ENCODE measurements around the gene CDH5.

The CDH5 gene

DNA sequence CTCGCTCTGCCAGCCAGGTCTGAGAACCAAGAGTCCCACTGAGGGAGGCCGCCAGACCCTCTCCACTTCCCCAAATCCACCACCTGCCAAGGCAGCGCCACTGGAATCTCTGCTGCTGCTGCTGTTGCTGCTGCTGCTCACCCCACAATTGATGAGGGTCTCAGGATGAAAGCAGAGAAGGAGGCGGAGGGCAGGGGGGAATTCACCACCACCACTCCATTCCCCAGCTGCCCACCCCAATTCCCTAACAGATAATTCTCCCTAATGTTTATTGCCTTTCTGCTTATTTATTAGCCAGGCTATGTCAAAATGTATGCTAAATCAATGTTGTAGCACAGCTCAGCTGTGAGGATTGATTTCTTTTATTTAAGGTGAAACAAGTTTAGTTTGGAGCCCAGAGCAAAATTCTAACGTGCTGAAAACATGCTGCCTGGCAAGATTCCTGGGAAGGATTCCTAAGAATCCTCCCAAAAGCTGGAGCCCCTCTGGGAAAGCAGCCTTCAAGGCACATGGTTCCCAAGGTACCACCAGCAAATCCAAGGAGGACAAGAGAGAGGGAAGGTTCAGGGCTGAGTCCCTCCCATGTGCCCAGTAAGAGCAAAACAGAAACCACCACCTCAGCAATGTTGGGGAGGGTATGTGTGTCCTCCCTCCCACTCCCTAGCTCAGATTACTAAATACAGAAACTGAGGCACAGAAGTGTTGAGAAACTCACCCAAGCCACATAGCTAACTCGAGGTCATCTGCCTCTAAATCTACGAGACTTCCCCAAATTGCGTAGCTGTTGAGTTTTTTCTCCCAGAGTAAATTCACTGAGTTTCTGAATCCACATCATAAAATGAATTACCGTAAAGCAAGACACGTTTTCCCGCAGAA lies 12.2 kb upstream of the CDH5 start:
- no peak for DNase-seq (ENCODE audit: low spot score)

GRCh38 chr16:66355526-66355925 lies 11.0 kb upstream of the CDH5 start:
- no peak for DNase-seq (ENCODE audit: low spot score)

DNA sequence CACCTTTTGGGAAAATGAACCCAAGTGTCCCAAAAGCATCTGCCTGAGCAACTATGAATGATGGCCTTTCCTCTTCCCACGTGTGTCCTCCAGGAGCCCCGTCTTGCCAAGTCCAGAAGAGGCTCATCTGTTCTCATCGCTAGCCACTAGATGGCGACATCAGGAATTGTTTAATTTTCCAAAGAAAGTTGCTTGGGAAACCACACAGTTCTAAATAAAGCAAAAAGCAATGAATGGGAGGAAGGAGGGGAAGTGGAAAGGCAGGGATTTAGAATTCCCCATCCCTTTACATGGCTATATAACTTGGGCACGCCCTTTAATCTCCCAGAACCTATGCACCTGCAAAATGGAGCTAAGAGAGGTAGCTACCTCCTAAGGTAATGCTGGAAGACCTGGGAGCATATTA lies 9.0 kb upstream of the CDH5 start:
- peak; percentile 74 for DNase-seq (ENCODE audit: low spot score)

GRCh38 chr16:66358231-66358630 lies 8.3 kb upstream of the CDH5 start:
- no peak for DNase-seq (ENCODE audit: low spot score)

- peak; percentile 35 for DNase-seq (ENCODE audit: low spot score)
Observed at GRCh38 chr16:66359012-66359411, 7.5 kb upstream of the CDH5 start.

- no peak for DNase-seq (ENCODE audit: low spot score)
Observed at GRCh38 chr16:66359811-66360608, 6.5 kb upstream of the CDH5 start.

- DNase-seq (ENCODE audit: low spot score), result no peak
Observed at GRCh38 chr16:66360624-66361324, 5.7 kb upstream of the CDH5 start.

DNA sequence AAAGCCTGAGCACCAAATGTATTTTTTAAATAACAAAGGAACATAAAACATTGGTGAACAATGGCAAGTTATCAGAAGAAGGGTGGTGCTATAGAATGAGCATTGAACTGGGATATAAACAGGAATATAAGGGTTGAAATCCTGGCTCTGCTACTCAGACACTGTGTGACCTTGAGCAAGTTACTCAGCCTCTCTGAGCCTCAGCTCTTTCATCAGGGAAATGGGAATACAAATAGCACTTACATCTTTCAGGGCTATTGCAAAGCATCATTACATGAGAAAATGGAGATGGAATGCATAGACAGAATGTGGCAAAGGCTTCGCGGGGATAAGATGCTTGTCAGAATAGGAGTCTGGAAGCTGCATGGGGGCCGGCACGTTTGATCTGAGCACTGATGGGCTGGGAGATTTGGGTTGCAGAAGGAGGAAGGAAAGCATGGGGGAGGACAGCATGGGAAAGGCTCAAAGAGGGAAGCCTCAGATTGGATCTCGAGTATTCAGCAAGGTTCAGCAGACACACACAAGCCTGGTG lies 4.8 kb upstream of the CDH5 start:
- DNase-seq (ENCODE audit: low spot score), result no peak

DNA sequence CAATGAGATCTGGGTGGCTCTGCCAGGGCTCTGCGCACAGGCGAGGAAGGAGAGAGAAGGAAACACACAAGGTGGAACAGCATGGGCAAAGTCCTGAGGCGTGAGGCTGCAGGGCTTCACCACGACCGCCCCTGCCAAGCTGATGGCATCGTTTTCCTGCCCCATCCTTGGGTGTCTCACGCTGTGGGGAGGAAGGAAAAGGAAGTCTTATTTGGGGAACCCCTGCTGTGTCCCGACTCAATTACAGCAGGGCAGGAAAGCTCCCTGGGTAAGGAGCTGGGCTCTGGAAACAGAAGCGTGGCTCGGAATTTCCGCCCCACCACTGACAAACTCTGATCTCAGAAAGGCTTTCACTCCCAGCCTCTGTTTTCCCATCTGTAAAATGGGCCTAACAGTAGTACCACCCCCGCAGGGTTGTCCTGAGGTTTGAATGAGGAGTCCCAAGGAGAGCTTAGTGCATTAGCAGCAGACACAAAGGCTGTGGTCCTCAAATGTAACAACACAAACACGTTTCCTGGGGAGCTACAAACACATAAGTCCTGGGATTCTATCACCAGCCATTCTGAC lies 3.2 kb upstream of the CDH5 start:
- DNase-seq (ENCODE audit: low spot score), result no peak

DNA sequence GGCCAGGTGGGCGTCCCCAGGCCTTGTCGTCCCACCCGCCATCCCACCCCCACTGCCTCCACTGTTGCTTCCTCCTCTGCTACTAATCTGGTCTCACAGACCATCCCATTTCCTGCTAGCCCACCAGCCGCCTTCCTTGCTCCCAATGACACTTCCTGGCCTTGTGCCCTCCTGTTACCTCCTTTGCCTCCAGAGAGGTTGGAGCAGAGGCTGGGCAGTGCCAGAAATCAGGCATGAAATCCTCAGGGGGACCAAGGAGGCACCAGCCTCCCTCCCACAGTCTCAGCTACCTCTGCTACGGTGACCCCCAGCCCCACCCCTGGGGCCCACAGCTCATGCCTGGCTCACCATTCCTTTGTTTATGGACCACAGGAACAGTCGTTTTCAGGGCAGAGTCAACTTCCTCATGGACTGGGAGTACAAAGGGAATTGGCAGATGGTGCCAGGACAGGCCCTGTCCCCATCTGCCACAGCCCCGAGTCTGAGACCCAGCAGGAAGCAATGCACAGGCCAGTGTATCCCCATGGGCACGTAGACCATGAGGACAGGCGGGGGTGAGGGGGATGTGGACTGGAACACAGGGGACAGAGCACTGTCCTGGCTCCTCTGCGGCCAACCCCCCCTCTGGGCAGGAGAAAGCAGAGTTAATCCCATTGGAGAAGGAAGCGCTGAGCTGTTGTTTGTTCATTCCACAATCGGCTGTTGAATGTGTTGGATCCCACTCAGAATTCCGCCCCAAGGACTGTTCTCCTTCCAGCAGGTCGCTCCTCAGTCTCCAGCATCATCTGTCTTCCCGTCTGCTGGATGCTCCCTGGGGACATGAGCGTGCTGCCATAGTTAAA lies 2.2 kb upstream of the CDH5 start:
- DNase-seq (ENCODE audit: low spot score), result no peak

DNA sequence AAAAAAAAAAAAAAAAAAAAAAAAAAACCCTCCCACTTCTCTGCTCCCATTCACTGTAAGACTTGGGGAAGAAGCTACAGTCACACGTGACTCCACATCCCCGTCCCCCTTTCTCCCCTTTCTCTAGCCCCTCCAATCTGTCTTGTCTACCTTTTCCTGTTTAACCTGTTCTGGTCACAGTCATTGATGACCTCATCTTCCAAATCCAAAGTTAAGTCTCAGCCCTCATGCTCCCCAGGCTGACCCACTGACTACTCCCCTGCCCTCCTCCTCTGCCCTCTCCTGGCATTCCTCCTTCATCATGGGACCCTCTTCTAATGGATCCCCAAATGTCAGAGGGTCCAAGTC lies 1.6 kb upstream of the CDH5 start:
- no peak for DNase-seq (ENCODE audit: low spot score)

DNA sequence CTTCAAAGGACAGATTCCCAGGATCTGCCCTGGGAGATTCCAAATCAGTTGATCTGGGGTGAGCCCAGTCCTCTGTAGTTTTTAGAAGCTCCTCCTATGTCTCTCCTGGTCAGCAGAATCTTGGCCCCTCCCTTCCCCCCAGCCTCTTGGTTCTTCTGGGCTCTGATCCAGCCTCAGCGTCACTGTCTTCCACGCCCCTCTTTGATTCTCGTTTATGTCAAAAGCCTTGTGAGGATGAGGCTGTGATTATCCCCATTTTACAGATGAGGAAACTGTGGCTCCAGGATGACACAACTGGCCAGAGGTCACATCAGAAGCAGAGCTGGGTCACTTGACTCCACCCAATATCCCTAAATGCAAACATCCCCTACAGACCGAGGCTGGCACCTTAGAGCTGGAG lies 840 bp upstream of the CDH5 start:
- DNase-seq (ENCODE audit: low spot score), result no peak

DNA sequence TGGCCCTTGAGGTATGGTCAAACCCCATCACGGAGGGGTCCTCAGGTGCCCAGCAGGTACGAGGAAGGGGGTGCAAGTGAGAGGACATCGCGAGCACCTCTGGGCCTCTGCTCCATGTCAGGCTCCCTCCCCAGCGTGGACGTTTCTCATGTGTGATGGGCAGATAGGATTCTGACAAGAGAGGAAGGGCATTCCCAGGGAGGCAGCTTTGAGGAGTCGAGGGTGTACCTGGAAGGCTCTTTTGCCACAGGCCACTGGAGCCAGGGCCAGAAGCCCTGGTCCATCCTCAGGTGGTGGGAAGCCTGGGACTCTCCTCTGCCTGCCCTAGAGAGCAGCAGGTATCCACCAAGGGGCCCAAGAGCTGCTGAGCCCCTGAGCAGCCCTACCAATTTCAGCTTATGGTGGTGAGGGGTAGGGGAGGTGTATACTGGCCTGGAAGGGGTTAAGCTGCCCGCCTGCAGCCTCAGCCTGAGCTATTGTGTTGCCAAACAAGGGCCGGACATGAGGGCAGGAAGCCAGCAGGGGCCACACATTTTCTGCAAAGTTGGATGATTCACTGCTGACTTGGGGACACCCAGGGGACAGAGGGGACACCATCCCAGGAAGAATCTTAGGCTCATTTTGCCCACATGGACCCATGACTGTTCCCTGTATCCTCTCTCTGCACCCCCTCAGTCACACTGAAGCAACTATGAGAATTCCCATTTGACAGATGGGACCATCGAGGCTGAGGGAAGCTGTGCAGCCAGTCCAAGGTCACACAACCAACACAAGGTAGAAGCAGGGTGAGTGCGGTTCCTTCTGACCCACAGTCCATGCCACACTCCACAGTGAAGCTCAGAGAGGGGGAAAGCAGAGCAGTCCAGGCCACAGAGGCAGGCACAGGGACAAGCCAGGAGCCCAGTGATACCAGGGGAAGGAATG lies 1.7 kb downstream of the CDH5 start:
- no peak for DNase-seq (ENCODE audit: low spot score)

- no peak for DNase-seq (ENCODE audit: low spot score)
Observed at GRCh38 chr16:66369055-66369592, 2.6 kb downstream of the CDH5 start.

GRCh38 chr16:66370786-66371684 lies 4.5 kb downstream of the CDH5 start:
- DNase-seq (ENCODE audit: low spot score), result no peak

DNA sequence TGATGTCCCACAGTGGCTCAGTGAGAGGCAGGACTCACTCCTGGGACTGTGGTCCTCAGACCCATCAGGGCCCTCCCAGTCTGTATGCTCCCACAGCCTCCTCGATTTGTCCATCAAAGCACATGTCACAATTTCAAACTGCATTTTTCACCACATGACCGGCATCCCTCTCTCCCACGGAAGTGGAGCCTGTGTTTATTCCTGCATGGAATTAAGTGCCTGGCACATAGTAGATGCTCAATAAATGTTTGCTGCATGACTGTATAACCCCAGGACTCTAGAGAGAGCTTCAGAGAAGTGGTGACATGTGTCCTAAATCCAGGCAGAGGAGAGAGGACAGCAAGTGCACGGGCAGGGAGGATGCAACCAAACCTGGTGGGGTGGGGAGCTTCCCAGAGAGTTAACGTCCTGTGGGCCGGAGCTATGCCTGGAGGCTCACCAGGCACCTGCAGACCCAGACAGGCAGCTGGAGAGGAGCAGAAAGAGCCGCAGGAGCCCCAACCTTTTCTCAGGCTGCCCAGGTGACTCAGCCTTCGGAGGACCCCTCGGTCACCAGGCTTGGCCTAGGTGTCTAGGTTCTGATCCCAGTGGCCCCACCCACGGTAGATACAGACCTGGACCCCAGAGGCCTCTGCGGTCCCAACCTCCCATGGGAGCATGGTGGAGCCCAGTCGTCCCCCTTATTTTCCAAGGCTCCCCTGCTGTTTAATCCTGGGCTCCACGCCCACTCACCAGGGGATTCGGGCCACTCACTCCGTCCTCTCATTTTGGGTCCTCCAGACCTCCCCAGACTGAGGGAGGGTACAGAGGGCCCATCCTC lies 5.8 kb downstream of the CDH5 start:
- no peak for DNase-seq (ENCODE audit: low spot score)

DNA sequence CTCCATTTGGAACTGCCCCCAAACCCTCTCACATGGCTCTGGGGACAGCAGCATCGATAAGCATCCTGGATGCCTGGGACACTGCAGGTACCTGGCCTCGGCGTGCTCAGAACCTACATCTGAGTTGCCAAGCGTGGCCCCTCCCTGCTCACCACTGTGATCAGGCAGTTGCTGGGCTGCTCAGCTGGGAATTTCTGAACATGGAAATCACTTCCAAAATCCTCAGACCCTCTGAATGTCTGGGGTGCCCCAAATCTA lies 6.3 kb downstream of the CDH5 start:
- DNase-seq (ENCODE audit: low spot score), result no peak

DNA sequence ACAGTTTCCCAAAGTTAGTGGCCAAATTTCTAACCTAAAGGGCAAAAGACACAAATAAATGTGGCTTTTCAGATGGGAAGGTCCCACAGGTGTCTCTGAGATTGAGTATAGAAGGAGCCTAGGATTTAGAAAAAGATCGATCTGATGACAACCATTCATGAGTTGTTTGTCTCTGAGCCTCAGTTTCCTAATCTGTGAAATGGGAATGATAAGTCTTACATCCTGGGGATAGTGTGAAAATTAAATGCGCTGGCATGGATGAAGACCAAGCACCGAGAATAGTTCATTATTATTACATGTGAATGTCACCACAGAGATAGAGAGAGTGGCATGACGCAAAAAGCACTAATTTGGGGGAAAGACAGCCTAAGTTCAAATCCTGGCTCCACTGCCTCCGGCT lies 7.2 kb downstream of the CDH5 start:
- DNase-seq (ENCODE audit: low spot score), result no peak
